ENCODE results near the gene KCNQ1.

KCNQ1 gene

DNA sequence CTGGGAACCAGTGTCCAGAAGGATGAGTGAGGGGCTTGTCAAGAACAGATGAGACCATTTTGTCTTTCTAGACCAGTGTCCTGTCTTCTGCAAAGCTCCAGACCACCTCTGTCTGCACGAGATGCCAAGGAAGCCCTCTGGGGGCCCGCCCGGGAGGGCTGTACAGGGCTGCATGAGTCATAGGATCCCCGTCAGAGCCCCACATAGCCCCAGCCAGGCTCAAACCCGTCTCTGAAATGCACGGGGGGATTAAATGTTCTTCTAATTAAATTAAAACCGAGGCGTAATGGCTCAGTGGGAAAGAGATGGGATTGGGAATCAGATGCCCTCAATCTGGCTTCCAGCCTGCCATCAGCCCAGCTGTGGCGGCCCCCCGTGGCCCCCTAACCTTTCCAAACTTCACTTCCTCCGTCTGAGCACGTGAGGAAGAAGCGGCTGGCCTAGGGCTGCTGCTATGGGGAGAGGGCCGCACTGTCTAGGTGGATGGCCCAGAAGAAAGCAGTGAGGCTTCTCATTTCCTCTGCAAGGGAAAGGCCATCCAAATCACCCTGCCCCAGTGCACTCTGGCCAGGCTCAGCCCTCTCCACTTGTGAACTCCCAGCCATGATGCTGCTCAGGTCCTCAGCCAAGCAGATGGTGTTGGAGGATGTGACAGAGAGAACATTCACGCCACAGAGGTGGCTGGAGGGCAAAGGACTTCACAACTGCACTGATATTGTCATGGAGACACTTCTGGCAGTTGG, 222.2 kb downstream of the KCNQ1 start:
- no peak for DNase-seq (ENCODE audit: low read depth)

DNA sequence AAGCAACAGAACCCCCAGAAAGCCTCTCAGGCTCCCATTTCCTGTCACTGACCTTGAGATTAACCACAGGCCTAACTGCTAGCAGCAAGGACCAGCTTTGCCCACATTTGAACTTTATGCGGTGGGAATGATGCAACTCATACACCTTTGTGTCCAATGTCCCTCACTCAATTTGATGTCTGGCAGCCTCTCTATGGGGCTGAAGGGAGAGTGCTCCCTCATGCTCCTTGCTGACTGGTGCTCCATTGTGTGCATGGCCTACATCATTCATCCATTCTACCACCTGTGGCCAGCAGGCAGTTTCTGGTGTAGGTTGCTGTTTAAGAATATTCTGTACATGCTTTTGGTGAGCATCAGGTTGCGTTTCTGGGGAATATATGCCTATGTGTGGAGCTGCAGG, 223.1 kb downstream of the KCNQ1 start:
- no peak for DNase-seq (ENCODE audit: low read depth)

DNA sequence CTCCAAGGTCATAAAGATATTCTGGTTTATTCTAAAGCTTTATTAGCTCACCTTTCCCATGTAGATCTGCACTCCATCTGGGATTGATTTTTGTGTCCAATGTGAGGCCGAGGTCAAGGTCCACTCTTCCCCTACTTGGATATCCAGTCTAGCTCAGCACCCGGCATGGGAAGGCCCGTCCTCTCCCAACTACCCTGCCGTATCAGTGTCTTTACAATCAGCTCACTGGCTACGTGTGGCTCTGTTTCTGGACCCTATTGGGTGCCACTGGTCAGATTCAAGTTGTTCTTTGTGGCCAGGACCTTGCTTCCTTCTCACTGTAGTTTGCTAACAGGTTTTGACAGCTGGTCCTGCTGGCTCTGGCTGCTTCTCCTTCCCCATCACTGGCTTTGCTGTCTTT, 224.1 kb downstream of the KCNQ1 start:
- DNase-seq (ENCODE audit: low read depth) = no peak

DNA sequence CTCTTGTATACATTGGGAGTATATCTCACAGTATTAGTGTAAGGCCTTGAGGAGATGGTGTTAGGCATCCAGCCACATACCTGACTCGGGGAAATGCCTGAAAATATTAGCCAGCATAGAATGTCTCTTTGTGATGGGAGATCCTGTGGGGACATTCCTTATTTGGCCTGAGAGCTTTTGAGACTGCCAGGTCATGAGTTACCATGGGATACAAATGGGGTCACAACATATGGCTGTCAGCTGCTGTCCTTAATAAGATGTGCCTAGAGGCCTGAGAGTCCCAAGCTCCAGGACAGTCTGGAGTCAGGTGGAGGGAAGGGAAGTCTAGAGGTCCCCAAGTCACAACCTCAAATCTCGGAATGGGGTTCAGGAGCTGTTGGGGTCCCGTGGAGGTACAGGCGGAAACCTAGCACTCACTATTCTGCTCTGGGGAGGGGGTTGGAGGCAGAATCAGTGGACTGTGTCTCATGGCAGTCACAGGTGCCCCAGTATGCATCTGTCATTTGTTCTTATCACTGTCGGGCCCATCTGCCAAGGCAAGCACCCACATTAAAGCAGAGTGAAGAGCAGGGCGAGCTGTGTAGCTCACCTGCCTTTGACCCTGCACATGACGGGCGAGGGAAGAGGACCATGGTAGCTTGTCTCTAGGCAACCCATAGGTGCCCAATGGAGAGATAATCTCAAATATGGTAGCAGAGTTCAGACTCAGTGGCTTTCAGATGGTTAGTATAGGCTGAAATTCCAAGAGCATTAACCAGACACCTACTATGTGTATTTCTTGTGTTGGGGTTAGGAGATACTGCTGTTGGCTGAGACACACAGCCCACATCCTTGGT, 225.0 kb downstream of the KCNQ1 start:
- DNase-seq (ENCODE audit: low read depth) = no peak

DNA sequence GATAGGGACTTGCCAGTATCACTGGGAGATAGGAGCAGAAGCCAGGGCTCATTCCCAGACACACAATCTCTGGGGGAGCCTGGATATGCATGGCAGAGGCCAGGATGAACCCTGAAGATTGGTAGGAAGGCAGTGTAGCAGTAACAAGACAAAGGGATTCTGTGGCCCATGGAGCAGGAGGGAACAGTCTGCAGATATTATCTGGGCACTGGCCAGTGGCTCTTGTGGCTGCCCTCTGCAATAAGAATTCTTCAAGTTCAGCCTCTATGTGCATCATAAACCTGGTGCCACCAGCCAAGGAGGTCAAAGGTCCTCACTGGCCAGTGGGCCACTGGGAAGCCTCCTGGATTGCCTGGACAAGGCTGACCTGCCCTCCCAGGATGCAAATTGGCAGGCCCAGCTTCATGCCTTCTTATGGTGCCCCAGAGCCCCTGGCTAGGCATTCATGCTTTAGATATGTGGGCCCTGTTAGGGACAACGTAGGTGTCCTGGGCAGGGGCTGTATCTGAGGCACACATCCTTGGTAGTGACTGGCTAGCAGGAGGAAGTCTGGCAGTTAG, 225.8 kb downstream of the KCNQ1 start:
- DNase-seq (ENCODE audit: low read depth) = no peak

DNA sequence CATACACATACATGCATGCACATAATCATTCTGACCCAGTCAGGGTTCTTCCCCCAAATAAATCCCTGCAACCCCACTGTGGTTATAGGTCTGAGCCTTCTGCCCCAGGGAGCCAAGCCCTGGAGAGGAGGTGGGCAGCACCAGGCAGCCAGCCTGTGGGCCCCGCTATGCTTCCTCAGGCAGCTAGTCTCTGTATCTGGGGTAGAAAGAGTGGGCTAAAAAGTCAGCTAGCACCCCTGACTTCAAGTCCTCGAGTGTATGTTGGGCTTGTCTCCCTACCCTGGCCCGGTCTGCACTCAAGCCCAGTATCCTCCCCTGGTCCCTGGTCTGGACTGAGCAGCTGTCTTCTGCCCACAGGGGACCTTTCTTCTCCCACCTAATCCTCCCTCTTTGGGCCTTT, 226.9 kb downstream of the KCNQ1 start:
- no peak for DNase-seq (ENCODE audit: low read depth)

DNA sequence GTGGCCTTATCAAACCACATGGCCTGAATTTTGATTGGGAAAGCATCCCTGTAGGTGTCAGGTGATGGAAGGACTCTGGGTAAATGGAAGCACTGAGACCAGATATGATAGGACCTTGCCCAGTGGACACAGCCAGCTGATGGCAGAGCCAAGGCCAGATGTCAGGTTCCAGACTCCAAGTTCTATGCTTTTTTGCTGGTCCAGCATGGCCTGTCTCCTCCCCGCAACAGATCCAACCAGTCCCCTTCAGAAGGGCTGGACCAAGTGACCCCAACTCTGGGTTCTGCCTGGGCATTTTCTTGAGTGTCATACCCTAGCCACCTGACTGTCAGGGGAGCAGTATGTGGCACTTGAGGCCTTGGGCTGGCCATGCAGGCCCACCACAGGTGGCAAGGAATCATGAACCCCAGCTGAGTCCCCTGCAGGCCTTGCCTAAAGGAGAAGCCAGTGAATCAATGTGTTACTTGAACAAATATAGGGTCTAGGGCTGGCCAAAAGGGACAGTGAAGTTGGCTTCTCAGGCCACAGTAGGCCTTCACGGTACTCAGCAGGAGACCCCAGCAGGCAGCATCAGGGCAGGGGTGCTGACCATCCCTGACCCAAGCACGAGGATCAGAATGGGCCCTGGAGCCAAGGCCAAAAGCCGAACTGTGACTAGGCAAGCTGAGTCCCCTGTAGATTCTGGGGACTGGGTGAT, 227.9 kb downstream of the KCNQ1 start:
- no peak for DNase-seq (ENCODE audit: low read depth)

DNA sequence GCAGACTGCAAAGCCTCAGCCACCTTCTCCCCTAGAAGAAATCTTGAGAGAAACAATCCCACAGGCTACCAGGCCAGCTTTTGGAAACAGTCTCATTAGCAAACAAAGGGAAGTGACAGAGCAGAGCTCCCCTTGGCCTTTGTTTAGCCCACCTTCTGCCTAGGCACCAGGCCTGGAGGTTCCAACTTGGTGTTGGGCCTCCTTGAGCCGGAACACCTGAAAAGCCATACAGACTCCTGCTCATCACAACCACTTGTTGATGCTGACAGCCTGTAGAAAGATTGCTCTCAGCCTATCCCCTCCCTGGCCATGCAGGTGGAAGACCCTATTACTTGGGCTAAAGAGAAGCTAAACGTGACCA, 228.4 kb downstream of the KCNQ1 start:
- DNase-seq (ENCODE audit: low read depth) = no peak

DNA sequence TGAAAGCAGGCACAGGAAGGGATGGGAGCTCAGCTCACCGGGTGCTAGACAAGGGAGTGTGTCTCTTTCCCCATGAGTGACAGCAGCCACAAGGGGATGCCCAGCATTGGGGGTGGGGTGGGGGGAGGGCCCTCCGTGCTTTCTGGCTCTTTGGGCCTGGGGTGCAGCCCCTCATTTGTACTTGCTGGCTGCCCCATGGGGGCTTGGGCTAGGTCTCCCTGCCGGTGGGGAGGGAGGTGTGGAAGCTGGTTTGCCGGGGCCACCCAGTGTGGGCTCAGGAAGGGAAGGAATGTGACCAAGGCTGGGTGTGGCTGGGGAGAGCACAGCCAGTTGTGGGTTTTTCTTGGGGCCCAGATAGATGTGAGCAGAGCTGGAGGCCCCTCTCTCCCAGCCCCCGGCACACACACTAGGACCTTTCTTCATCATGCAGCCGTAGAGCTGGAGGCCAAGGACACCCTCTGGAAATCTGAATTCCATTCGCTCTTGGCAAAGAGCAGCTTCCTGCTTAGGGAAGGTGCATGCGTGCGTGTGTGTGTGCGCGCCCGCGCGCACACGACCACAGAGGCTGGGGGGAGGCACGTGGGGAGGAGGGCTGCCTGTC, 229.2 kb downstream of the KCNQ1 start:
- DNase-seq (ENCODE audit: low read depth) = no peak

DNA sequence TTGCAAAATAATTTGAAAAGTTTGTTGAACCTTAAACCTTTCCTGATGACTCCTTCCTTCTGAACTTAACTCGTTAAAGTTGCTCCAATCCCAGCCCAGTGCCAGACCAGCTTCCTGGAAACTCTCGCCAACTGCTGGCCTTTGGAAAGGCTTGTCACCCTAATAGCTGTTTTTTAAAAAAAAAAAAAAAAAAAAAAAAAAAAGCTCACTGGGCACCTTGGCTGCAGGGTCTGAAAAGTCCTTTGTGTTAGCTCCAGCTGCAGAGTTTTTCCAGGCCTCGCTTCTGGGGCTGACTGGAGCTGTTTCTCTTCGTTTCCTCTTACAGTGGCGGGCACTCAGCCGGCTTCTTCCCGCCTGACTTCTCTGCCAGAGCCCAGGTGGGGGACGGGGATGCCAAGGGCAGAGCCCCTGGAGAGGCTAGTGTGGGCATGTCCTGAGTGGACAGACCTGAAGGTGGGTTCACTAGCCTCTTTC, 229.9 kb downstream of the KCNQ1 start:
- no peak for DNase-seq (ENCODE audit: low read depth)

DNA sequence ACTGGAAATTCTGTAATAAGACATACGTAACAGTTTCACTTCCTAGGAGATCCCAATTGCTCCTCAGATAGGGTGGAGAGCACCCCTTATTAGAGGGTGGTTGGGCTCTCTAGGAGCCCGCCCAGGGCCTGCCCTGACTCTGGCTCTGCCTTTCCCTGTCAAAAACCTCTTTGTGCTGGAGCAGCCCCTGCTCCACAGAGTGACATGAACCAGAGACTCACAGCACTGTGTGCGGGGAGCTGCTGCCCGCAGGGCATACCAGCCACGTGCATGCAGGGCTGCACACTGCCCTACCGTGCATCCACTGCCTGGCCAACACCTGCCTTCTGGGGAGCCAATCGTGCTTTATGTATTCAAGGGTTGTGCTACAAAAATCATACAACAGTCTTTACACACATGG, 230.7 kb downstream of the KCNQ1 start:
- DNase-seq (ENCODE audit: low read depth) = no peak

DNA sequence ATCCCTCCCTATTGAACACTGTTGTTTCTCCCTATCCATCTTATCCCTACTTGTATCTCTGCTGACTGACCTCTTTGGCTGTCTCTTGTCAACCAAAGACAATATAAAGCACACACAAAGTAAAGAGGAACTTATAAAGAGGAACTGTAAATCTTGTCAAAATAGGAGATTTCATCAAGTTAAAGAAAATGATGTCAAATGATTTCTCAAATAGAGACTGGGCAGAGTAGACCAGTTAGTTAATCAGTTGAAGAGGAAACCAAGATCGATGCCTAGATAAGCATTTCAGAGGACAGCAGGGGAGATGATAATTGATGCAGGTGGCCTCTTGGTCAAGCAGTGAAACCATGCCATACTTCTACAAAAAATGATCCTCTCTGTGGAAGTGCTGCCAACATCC, 232.3 kb downstream of the KCNQ1 start:
- no peak for DNase-seq (ENCODE audit: low read depth)

DNA sequence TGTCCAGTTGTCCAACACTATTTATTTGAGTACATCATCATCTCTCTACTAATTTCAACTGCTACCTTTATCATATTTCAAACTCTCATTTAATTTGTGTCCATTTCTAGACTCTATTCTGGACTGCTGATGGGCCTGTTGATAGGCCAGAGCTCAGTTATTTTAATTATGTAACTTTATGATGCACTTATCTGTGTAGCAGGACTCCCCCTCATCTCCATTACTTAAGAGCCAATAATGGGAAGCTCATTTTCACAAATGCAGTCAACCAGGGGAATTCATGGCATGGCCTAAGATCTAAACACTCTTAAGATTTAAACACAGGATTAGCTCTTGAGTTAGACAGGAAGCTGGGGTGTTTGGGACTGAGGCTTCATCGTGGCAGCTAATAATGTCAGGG, 233.6 kb downstream of the KCNQ1 start:
- DNase-seq (ENCODE audit: low read depth) = no peak

DNA sequence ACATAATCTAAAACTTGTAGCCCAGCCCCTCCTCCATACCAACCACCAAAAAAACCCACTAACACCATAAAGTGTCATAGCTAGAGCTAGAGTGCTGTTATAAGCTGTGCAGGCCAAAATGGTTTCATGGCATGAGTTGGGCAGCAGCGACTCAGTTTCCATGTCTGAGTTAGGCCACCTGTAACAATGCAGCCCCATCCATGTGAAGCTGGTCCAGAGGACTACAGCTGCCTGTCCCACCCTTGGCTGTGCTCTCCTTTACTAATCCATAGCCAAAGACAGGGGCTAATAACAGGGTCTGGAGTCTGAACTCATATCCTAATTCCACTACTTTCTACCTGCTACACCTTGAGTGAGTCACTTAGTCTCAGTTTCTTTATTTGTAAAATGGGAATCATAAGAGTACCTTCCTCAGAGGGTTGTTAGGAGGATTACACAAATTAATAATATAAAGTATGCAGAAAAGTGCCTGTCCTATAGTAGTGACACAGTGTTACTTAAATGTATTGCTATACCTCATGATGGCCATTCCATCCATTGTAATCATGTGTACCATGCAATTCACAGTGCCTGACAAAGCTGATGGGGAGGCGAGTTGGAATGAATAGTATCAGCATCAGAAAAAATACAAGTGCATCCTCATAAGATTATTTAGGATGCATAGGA, 234.3 kb downstream of the KCNQ1 start:
- DNase-seq (ENCODE audit: low read depth) = no peak

DNA sequence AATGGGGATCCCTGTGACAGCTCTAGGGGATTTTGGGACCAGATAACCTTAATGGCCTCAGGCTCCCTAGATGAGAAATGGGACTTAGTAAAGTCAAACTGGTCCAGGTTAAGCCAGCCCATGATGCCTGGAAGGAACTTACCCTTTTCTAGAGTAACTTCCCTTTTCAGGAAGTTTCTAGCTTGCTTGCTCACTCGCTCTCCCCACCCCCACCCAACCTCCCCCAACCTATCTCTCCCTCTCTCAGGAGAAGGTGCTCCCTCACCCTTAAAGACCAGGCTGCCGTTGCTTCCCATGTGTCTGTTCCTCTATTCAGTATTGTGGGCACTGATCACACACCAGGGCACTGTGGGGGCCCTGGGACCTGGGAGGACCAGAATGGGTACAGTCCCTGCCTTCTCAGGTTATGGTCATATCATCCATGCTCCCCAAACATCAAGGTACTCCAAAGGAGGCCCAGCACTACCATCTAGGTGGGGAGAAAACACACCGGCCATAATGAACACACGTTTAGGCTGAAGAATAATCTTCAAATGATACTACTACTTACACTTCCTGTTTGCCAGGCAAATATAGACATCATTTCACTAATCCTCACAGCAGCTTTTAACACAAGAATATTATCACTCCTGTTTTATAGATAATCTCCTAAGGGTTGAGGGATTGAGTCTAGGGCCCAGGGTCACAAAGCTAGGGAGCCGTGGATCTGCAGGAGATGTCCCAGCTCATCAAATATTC, 236.8 kb downstream of the KCNQ1 start:
- DNase-seq (ENCODE audit: low read depth) = no peak

DNA sequence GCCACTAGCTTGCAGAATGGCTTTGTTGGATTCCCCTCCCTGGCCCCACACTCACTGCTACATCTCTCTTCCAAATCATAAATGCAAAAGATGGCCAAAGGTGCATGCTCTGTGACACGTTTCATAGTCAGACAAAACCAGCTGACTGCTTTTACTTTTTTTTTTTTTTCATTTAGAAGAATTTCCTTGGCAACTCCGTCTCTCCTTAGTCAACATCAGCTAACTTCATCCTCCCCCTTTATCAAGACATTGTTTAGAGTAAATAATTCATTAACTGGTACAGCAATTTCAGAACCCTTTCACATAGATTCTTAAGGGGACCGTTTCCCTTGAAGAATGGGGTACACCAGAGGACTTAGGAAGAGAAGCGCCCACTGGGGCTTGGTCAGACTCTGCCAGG, 239.0 kb downstream of the KCNQ1 start:
- DNase-seq (ENCODE audit: low read depth) = no peak

DNA sequence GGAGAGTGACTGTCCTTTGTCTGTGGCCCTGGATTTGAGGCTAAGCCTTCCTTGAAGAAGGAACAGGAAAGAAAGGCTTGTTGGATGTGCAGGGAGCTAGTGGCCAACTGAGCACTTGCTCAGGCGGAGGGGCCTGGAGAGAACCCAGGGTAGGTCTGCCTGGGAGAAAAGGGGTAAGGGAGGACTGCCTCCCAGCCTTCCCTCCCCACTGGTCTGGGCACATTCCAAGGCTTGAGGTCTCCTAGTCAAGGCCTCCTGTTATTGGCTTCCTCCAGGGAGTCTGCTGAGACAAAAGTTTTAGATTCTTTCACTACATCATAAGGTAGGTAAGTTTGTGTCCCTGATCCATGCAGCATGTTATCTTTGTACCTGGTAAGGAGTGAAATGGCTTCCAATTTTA, 239.8 kb downstream of the KCNQ1 start:
- DNase-seq (ENCODE audit: low read depth) = no peak

DNA sequence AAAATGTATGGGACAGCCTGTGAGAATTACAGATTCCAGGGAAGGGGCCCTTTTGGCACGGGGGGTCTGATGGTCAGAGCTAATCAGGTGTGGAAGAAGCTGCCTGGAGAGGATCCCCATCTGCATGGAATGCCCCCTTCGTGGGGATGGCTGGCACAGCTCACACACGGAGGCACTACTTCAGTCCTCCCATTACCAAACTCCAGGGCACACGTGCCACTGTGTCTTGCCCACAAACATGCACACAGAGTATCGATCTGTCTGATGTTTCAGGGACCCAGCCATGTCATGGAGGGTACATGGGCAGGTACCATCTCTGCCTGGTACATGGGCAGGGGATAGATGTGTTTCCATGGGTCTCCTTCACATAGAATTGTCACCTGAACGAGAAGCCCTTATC, 240.2 kb downstream of the KCNQ1 start:
- DNase-seq (ENCODE audit: low read depth) = no peak

DNA sequence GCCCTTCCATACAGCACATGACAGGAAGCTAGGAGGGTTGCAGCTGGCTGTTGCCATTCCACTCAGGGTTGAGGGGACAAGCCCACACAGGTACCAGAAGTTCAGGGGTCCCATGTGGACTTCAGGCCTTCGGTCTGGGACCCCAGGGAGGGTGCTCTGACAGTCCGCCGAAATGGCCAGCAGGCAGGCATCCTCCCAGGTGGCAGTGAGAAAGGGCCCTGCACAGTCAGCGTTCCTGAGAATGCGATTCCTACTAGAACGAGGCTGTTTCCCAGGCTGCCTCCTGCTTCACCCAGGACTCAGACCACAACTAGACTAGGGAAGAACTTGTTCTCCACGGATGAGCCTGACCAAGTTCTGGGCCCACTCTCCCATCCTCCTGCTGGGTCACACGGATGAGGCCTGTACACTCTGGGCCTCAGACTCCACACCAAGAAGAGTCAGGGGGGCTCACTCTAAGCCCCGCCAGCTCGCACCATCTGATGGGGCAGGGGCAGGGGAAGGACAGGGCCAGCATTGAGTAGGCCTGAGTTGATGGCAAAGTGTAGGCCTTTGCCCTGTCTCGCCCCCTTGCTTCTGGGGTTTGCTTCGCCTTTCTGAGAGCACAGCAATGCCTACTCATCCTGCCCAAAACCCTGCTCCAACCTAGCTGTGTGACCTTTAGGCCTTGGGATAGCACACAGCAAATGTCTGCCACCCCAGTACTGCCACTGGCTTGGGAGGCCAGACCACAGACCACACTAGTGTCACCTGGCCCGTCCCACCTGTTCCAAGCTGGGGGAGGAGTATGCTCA, 241.0 kb downstream of the KCNQ1 start:
- no peak for DNase-seq (ENCODE audit: low read depth)
